IPS-NIHi11 (cell line): Measurements from ENCODE around the gene FRAS1.
A peak's percentile ranks its signal among the peaks of the same experiment; 100 is the strongest.
"Not testable (repeated sequence)": the region's sequence is repeated elsewhere in the genome, so short reads cannot be mapped to it uniquely, and the experiment has no call there.

Experiments used
- DNase-seq: peaks from one replicate; pipeline ENCODE4 v3.0.0; 2012; ENCODE audit warnings: mixed read lengths, low spot score

Gene FRAS1, protein sequence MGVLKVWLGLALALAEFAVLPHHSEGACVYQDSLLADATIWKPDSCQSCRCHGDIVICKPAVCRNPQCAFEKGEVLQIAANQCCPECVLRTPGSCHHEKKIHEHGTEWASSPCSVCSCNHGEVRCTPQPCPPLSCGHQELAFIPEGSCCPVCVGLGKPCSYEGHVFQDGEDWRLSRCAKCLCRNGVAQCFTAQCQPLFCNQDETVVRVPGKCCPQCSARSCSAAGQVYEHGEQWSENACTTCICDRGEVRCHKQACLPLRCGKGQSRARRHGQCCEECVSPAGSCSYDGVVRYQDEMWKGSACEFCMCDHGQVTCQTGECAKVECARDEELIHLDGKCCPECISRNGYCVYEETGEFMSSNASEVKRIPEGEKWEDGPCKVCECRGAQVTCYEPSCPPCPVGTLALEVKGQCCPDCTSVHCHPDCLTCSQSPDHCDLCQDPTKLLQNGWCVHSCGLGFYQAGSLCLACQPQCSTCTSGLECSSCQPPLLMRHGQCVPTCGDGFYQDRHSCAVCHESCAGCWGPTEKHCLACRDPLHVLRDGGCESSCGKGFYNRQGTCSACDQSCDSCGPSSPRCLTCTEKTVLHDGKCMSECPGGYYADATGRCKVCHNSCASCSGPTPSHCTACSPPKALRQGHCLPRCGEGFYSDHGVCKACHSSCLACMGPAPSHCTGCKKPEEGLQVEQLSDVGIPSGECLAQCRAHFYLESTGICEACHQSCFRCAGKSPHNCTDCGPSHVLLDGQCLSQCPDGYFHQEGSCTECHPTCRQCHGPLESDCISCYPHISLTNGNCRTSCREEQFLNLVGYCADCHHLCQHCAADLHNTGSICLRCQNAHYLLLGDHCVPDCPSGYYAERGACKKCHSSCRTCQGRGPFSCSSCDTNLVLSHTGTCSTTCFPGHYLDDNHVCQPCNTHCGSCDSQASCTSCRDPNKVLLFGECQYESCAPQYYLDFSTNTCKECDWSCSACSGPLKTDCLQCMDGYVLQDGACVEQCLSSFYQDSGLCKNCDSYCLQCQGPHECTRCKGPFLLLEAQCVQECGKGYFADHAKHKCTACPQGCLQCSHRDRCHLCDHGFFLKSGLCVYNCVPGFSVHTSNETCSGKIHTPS (N-terminal part only)

DNA sequence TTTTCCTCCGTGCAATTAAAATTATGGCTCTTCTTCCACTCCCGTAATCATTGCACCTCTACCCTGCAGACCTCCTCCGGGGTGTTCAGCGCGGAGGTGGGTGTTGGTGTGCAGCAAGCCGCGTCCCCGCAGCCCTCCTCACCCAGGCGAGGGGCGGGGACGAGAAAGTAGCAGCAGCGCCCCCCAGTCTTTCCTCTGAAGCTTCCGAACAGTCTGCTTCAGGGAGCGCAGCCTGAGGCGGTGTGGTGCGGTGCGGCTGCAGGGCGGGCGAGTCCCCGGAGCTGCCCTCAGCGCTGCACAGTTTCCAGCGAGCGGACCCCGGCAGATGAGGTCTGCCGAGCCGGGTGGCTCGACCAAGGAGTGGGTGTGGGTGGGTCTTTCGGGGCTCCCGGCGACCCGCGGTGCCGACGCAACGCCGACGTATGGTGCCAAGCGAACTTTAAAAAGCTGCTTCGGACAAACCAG is at the start of gene FRAS1:
Gene FRAS1 (plus strand): TSS at position 189 of the 465 bp plus-strand sequence. CDS start 687 bp downstream, outside the sequence.
- peak; percentile 49 for DNase-seq

DNA sequence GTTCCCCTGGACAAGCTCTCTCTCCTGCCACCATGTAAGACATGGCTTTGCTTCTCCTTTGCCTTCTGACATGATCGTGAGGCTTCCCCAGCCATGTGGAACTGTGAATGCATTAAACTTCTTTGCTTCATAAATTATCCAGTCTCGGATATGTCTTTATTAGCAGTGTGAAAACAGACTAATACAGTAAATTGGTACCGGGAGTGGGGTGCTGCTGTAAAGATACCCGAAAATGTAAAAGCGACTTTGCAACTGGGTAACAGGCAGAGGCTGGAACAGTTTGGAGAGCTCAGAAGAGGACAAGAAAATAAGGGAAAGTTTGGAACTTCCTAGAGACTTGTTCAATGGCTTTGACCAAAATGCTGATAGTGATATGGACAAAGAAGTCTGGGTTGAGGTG is 46.1 kb upstream of the FRAS1 start:
- DNase-seq, result not testable (repeated sequence)

DNA sequence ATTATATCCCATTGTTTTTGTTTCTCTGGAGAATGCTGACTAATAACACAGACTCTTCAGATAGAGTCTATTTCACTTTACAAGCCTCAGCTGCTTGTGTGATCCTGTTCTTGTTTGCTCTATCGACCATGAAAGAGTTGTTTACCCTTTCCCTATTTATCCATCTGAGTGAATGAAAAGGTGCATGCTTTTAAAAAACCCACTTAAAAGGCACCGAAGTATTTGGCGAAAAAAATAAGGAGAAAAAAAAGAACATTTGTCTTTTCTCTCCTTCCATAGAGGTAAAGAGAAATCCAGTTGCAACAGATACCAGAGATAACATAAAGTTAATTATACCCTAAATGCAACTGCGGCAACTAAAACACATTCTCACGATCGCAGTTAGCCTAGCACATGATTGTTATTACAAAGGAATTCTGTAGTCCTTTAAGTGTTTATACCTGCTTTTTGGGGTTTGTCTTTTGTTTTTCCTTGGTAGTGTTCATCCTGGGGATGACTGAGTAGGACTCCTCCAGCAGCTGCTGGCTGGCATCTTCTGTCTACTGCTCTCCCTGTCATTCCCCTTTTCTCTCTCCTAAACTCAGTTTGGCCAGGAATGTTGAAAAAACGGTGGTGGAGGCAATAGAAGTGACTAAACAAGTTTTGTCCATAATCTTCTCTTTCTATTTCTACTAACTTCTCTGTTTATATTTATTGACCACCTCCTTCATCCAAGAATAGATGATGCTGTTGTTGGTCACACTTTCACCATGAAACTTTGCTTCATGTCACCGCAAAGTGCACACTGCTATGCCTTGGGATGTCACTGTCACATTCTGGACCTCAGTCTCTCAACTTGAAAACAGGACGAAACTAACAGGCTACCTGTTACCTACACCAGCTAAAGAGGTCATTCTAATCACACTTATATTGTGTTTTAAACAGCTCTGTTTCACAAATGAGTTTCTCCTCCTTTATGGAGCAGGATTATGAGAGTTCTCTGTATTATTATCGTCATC is 41.9 kb upstream of the FRAS1 start:
- DNase-seq, result no peak

DNA sequence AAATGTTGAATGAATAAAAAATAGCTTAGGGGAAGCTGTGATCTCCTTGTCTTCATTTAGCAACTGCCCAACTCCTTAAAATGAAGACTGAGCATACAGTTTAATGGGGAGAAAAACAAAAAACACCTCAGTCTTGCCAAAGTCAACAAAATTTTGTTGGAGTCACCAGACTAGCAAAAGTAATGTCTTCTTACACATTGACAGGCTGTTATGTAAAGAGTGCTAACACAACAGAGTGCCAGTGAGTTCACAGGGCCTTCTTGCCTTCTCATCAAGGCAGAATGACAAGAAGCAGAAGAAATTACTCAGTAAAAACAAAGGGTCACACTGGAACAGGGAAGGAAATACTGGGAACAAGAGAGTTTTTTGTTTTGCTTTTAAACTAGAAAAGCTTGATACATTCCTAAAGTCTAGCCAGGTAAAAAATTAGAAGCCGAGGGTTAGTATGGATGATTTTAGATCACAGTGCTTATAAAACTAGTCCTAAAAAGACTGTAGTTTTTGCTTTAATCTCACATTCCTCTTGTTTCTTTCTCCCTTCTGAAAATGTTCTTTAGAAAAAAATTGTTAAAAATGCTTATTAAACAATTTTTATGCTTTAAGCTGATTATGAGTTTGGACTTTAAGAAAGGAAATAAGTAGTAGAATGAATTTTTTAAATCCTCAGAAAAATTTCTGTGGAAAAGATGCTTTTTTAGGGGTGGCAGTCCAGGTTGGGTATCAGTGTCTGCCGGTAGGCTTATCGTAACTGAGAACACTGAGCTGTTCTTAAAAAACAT is 38.7 kb upstream of the FRAS1 start:
- DNase-seq, result no peak

DNA sequence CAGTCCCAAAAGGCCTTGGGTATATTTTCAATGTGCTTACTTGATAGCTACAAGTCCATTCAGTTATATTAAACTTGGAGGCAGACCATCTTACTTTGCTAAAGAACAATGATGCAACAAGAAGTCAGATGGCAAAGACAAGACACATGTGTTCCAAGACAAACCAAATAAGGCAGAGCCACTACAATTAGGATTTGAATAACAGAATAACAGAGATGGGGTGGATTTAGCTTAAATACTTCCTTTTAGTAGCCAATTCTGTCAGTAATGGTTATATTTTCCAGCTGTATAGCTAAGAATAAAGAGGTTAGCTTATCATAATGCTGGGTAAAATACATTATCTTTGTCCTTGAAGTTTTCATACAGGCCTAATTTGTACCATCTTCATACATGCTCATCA is 37.7 kb upstream of the FRAS1 start:
- no peak for DNase-seq

DNA sequence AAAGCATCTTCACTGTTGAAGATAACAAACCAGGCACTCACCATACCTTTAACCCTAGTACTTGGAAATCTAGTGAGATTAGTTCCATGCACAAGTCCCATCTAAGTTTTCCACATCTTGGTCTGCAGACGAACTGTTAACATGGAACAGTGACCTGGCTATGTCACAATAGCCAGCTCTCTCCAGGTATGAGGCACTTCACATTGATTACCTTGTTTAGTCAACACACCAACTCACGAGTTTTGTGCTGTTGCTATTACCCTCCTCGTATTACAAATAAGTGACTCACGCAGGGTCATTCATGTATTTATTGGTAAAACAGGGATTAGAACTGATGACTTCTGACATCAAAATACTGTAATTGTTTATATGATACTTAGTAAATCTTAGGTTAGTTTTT is 36.4 kb upstream of the FRAS1 start:
- DNase-seq, result no peak

DNA sequence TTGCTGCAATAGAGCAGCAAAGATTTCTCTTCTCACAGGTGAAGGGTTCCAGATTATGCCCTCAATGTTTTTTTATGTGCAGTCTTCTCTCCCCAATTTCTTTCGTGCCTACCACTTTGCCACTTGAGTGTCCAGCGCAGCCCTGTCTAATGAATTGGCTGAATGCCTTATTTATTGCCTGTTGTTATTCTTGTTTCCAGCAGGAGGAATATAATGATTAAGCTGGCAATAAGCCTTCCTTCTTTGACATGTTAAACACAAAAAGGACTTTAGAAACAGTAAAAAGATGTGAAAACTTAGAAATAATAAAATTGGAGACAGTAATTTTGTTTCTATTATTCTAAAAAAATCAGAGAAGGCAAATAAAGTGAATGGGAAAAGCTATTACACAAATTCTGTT is 34.6 kb upstream of the FRAS1 start:
- DNase-seq, result no peak

DNA sequence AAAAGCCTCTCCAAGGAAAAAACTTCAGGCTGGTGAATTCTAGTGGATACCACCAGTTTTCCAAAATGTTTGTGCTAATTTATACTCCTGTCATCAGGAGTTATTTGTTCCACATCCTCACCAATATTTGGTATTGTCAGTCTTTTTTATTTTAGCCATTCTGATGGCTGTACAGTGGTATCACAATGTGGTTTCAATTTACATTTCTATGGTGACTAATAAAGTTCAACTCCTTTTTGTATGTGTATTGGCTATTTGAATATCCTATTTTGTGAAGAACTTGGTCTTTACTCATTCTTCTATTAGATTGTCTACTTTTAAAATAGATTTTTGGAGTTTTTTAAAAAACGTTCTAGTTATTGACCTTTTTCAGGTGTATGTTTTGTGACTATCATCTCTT is 33.0 kb upstream of the FRAS1 start:
- DNase-seq, result no peak

DNA sequence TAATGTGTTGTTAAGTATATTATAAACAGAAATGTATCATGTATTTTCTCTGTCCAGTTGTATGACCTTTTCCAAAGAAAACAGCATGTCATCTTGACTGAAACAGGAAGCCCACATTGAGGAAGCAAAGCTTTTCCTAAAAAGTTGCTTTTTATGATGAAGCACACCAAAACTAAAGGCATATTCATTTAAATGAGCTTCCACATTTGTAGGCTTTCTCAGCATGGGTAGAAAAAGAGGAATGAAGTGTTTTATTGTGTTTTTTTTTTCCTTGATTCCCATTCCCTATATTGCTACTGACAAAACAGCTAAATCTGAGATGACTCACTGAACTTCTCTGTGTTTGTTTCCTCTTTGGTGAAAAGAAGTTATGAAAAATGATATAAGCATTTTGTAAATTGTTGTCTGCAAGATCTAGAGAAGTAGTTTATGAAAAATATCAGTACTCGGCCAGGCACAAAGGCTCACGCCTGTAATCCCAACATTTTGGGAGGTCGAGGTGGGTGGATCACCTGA is 32.5 kb upstream of the FRAS1 start:
- no peak for DNase-seq

DNA sequence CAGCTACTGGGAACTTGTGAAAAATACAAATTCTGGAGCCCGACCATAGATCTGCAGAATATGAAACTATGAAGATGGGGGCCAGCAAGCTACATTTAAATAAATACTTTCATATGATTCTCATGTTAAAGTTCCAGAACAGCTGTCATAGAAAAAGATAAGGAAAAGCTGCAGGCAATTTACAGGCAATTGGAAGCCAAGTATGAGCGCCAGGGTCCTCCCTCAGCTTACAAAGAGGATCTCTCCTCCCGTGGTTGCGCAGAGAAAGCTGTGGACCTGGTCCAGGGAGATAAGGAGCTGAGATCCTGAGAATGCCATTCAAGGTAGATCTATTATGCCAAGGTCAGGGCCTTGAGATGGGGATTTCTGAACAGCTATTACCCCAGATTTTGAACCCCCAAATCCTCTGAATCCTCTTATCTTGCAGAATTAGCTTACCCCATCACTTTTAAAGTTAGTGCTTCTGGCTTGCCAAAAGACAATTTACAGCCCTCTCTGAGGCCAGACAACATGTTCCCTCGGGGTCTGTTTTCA is 25.6 kb upstream of the FRAS1 start:
- no peak for DNase-seq

DNA sequence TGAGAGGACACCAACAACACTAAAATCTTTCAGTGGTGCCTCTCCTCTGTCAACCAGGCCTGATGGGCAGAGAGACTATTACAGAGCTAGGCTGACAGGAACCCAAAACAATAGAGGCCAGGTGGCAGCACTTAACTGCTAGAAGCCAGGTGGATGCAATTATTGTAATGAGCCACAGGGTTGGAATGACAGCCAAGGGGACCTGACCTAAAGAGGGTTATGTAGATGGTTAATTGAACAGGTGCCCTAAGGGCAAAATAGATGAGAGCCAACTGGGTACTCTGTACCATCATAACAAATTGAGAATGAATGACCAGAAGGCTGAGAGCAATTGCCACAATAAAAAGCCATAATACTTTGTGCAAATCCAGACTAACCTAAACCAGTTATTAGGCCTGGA is 24.7 kb upstream of the FRAS1 start:
- DNase-seq, result peak; percentile 8

DNA sequence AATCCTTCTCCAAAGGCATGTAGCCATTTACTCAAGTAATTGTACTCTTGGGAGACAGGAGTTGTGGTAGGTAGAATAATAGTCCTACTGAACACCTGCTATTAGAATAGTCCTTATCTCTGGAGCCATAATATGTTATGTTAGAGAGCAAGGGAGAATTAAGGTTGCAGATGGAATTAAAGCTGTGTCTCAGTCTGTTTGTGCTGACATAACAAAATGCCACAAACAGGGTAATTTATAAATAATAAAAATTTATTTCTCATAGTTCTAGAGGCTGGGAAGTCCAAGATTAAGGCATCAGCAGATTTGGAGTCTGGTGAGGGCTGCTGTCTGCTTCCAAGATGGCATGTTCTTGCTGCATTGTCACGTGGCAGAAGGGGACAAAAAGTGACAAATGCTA is 24.2 kb upstream of the FRAS1 start:
- no peak for DNase-seq

DNA sequence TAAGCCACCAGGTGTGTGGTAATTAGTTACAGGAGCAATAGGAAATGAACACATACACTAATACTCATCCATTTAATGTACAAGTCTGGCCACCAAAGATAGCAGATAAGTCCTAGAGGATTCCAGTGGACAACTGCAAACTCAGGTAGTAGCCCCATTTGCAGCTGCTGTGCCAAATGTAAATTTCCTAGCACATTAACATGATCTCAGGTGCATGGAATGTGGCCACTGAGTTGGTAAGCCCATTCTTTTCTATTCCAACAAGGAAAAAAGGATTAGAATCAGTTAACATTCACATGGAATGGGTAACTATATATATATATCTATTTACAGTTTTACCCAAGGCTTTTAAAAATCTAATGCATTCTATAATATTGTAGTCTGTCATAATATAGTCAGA is 23.3 kb upstream of the FRAS1 start:
- no peak for DNase-seq

DNA sequence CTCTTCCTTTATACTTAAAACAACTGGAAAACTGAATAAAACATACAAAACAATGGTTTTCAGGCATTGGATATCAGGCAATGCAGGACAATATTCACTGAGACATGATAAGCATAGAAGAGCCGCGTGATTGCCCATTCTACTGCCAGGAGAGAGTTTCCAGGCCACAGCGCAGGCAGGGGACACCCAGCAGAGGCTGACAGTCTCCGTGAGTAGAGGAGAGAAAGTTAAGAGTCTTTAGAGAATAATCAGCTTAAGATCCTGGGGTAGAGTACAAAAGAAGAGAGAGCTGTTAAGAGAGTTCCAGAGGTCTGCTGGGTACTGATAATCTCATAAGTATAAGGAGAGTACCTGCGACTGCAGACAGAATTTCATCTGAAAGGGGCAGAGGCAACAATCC is 18.4 kb upstream of the FRAS1 start:
- no peak for DNase-seq

DNA sequence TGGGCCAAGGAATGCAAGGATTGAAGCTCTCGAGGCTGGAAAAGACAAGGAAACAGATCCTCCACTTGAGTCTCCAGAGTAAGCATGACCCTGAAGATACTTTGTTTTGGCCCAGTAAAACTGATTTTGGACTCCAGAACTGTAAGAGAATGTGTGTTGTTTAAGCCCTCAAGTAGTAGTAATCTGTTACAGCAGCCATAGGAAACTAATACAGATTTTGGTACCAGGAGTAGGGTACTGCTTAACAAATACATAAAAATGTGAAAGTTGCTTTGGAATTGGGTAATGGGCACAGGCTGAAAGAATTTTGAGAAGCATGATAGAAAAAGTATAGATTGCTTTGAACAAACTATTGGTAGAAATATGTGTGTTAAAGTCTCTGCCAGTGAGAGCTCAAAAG is 17.4 kb upstream of the FRAS1 start:
- DNase-seq, result no peak

DNA sequence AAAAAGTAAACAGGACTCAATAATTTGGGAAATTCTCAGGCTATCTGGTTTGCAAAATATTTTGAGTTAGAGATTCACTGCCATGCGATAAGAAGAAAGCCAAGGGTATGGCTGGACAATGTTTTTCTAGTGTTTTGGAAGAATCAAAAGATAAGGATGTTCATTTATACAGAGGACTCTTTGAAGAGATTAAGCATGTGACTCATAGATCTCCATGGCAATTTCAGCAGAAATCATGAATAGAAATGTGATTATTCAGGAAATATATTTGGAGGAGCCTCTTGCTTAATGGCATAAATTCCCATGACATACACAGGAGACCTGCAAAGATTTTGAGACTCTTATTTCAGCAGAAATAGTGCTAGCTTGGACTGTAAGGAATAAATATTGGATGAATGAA is 16.7 kb upstream of the FRAS1 start:
- DNase-seq, result no peak

DNA sequence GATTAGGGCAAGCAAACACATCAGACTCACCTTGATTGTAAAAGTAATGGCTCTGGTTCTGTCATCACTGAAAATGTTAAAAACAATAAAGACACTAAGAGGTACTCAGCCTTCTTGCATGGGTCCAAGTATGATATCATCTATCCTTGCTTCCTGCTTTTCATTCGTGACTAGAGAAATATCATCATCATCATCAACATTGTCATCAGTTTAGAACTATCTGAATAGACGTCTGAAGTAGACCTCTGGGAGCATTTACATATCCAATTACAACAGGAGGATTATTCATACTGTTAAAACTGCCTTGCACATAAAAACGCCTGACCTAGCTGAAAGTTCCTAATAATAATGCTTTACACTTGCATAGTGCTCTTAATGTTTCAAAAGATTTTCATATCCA is 9.8 kb upstream of the FRAS1 start:
- DNase-seq, result no peak

DNA sequence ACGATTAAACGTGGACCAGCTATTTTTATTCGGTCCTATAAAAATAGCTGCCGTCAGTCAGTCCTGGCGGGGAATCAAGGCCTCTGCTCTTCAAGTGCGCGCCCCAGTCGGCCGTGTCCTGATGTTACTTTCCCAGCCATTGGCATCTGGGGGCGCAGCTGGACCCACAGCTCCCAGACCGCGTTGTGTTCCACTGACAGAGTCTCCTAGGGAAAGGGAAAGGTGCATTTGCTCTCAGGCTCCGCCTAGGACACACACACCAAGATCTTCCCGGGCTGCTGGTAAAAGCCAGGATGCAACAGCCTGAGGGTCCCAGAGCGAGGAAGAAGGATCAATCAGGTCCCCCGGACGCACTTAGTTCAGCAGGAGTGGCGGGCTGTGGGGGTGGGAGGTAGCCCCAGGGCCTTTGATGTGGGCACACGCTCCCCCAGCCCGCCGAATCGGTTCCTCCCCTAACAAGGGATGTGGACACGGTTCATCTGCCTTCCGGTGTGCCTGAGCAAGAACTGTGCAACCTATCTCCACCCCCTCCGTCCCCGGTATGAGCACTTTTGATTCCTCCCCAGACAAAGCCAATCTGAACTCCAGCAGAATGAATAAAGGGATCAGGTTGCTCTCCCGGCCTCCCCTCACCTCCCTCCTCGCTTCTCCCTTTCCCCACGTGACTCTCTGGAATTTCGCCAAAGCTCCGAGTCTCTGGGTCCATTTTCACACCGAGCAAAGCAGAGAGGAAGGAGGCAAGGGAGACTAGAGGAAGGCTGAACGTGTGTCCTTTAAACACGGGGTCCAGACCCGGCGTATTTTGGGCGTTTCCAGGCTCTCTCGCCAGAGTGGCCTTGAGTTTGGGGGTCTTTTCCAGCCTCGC is 626 bp upstream of the FRAS1 start:
- DNase-seq, result peak; percentile 85
